ENCODE measurements around the gene ACSS3.

ACSS3 gene

DNA sequence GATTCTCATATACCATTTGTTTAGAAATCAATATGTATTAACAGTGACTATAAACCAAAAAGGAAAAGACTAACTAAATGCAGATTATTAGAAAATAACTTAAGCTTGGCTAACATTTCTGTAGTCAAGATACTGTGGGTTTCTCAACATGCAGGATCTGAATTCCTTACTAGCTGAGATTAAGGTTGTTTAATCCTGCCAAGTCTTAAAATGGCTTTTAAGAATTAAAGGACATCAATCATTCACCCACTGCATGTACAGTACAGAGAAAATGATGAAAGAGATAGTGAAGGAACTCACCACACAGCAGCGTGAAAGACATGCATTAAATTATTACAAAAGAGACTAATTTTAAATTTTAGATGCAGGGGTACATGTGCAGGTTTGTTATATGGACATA is 3.8 kb downstream of the ACSS3 start:
- Histone ChIP-seq H3K9me3 (ENCODE audit: control insufficient read depth, low read length) (no peaks in the 10 kb centered on the region), H3K27me3 (ENCODE audit: control insufficient read depth, insufficient read depth, low read length) (peaks cover 11% of the 10 kb centered on the region), H3K4me1 (ENCODE audit: control insufficient read depth, insufficient read depth, low read length) (no peaks in the 10 kb centered on the region), H3K9ac (ENCODE audit: low read length) (no peak overlapping the region), H3K4me3 (ENCODE audit: low read length) (no peak overlapping the region), H3K36me3 (ENCODE audit: control insufficient read depth, insufficient read depth, low read length) (no peaks in the 10 kb centered on the region)

DNA sequence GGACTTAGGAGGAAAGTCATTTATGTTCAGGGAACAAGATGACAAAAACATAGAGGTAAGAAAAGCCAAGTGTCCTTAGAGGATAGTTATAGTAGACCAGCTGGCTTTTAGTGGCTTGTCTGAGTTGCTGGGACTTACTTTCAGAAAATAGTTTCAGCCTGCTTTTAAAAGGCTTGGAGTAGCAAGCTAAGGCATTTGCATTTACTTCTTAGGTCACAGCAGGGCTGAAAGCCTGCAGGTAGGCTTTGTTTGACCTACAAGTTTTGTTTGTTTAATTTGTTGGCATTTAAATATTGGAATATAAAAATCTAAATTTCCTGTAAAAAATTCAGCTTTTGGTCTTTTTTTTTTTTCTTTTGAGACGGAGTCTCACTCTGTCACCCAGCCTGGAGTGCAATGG is 5.1 kb downstream of the ACSS3 start:
- H3K27me3 ChIP-seq (ENCODE audit: control insufficient read depth, insufficient read depth, low read length): peaks cover 6% of the 10 kb centered on the region
- no peaks in the 10 kb centered on the region for H3K9me3 ChIP-seq (ENCODE audit: control insufficient read depth, low read length)
- no peak overlapping the region for H3K9ac ChIP-seq (ENCODE audit: low read length)
- no peaks in the 10 kb centered on the region for H3K4me1 ChIP-seq (ENCODE audit: control insufficient read depth, insufficient read depth, low read length)
- H3K36me3 ChIP-seq (ENCODE audit: control insufficient read depth, insufficient read depth, low read length): no peaks in the 10 kb centered on the region
- H3K4me3 ChIP-seq (ENCODE audit: low read length): no peak overlapping the region

DNA sequence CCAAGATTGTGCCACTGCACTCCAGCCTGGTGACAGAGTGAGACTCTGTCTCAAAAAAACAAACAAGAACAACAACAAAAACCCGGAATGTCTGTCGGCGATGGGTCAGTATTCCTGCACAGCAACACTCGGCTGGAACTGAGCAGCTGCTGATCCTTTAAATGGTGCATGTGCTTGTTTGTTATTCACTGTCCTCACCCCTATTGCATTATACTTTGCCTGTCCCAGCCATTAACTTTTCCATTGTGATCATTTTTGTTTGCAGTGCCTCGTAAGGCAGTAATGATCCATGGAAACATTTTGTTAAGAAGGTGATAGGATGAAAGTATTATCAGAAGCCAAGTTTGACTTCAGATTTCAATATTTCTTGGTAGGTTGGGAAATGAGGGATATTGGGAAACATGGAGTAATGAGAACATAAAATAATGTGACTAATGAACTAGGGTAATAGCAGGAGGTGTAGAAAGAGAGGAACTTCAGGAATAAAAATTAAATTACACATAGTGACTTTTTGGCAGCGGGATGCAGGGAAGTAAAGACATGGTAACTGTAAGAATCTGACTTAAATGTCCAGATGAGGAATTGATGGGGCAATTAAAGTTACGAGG is 6.1 kb downstream of the ACSS3 start:
- H3K9me3 ChIP-seq (ENCODE audit: control insufficient read depth, low read length): no peaks in the 10 kb centered on the region
- no peaks in the 10 kb centered on the region for H3K27me3 ChIP-seq (ENCODE audit: control insufficient read depth, insufficient read depth, low read length)
- H3K36me3 ChIP-seq (ENCODE audit: control insufficient read depth, insufficient read depth, low read length): no peaks in the 10 kb centered on the region
- H3K4me1 ChIP-seq (ENCODE audit: control insufficient read depth, insufficient read depth, low read length): no peaks in the 10 kb centered on the region
- no peak overlapping the region for H3K9ac ChIP-seq (ENCODE audit: low read length)
- no peak overlapping the region for H3K4me3 ChIP-seq (ENCODE audit: low read length)

DNA sequence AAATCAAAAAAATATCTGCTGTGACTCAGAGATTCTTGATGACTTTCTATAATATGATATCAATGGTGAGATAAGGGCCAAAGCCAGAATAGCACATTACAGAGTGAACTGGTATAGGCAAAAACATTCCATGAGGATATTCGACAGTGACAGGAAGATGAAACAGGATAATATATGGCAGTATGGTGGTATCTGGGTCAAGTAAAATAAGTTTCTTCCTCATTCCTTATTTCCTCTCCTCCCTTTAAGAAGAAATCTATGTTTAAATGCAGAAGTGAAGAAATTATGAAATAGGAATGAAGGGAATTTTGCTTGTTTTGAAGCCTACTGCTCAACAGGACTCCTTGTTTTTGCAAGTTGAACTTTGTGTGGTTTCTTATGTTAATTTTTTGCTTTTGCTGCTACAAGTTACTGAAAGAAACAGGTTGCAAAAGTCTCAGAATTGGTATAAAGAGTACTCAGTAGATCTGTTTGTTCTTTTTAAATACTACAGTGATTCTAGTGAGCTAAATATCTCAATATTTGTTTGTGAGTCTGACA is 7.0 kb downstream of the ACSS3 start:
- Histone ChIP-seq H3K36me3 (ENCODE audit: control insufficient read depth, insufficient read depth, low read length) (no peaks in the 10 kb centered on the region), H3K4me3 (ENCODE audit: low read length) (no peak overlapping the region), H3K9ac (ENCODE audit: low read length) (no peak overlapping the region), H3K9me3 (ENCODE audit: control insufficient read depth, low read length) (no peaks in the 10 kb centered on the region), H3K27me3 (ENCODE audit: control insufficient read depth, insufficient read depth, low read length) (no peaks in the 10 kb centered on the region), H3K4me1 (ENCODE audit: control insufficient read depth, insufficient read depth, low read length) (no peaks in the 10 kb centered on the region)

DNA sequence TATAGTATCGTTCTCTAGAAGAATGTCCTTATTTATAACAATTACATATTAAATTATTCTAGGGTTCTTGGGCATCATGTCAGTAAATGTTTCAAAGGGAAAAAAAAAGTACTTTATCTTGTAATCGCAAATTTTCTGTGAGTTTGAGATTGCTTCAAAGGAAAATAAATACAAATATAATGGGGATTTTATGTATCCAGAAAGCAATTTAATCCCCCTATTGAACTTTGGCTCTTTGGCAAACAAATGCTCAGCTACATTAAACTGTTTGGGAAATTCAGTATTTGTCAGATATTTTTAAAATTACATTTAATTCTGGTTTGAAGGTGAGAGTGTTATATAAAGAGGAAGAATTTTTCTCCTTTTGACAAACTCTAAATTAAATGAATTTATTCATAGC is 8.0 kb downstream of the ACSS3 start:
- Histone ChIP-seq H3K9me3 (ENCODE audit: control insufficient read depth, low read length) (no peaks in the 10 kb centered on the region), H3K36me3 (ENCODE audit: control insufficient read depth, insufficient read depth, low read length) (no peaks in the 10 kb centered on the region), H3K4me1 (ENCODE audit: control insufficient read depth, insufficient read depth, low read length) (no peaks in the 10 kb centered on the region), H3K27me3 (ENCODE audit: control insufficient read depth, insufficient read depth, low read length) (no peaks in the 10 kb centered on the region), H3K9ac (ENCODE audit: low read length) (no peak overlapping the region), H3K4me3 (ENCODE audit: low read length) (no peak overlapping the region)

DNA sequence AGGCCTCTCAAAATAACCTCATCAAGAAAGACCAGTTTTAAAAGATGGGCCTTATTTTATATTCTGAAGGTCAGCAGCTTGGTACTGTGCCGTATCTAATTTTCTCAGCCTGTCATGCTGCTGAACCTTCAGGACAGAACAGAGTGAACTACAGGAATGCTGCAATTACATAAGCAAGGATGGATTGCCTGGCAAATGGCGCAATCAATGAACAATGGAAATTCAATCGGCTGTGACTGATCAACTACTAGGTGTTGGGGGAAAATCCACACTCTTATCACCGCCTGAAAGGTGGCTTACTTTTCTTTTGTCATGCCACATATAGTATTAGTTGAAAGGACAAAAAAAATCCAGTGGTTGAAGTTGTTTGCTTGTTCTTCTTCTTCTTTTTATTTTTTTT is 8.5 kb downstream of the ACSS3 start:
- H3K9ac ChIP-seq (ENCODE audit: low read length): no peak overlapping the region
- no peaks in the 10 kb centered on the region for H3K36me3 ChIP-seq (ENCODE audit: control insufficient read depth, insufficient read depth, low read length)
- H3K27me3 ChIP-seq (ENCODE audit: control insufficient read depth, insufficient read depth, low read length): no peaks in the 10 kb centered on the region
- no peaks in the 10 kb centered on the region for H3K4me1 ChIP-seq (ENCODE audit: control insufficient read depth, insufficient read depth, low read length)
- H3K9me3 ChIP-seq (ENCODE audit: control insufficient read depth, low read length): no peaks in the 10 kb centered on the region
- H3K4me3 ChIP-seq (ENCODE audit: low read length): no peak overlapping the region

DNA sequence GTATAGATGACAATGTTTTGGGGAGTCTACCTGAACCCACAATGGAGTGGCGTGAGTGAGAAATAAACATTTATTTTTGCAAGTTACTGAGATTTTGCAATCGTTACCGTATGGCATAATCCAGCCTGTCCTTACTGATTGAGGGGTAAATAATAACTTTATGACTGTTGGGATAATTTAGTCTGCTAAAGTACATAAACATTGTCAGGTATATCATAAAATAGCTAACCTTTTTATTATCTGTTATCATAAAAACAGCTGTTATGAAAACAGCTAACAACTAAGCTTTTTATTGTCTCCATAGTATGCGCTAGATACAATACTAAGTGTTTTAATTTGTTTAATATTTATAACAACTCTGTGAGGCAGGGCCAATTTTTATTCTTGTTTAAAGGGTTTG is 10.3 kb downstream of the ACSS3 start:
- Histone ChIP-seq H3K4me1 (ENCODE audit: control insufficient read depth, insufficient read depth, low read length) (no peaks in the 10 kb centered on the region), H3K36me3 (ENCODE audit: control insufficient read depth, insufficient read depth, low read length) (no peaks in the 10 kb centered on the region), H3K27me3 (ENCODE audit: control insufficient read depth, insufficient read depth, low read length) (no peaks in the 10 kb centered on the region), H3K9me3 (ENCODE audit: control insufficient read depth, low read length) (no peaks in the 10 kb centered on the region), H3K4me3 (ENCODE audit: low read length) (no peak overlapping the region), H3K9ac (ENCODE audit: low read length) (no peak overlapping the region)

DNA sequence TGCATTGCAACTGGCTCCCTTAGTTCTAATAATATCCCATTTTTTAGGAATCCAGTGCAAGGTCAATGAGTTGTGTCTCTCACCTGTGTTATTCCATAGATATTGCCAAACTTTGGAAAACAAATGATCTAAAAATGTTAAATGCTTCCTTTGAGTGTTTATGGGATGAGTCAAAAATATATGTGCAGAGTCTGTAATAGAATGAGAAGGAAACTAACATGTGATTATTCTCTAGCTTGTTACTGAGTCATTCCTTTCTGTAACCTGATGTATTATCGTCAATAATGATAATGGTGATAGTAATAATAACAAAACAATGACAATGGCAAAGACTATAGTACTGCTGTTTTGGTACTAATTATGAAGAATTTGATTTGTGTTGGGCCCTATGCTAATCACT is 11.5 kb downstream of the ACSS3 start:
- Histone ChIP-seq H3K9ac (ENCODE audit: low read length) (no peak overlapping the region), H3K9me3 (ENCODE audit: control insufficient read depth, low read length) (no peaks in the 10 kb centered on the region), H3K4me1 (ENCODE audit: control insufficient read depth, insufficient read depth, low read length) (no peaks in the 10 kb centered on the region), H3K36me3 (ENCODE audit: control insufficient read depth, insufficient read depth, low read length) (no peaks in the 10 kb centered on the region), H3K4me3 (ENCODE audit: low read length) (no peak overlapping the region), H3K27me3 (ENCODE audit: control insufficient read depth, insufficient read depth, low read length) (no peaks in the 10 kb centered on the region)

DNA sequence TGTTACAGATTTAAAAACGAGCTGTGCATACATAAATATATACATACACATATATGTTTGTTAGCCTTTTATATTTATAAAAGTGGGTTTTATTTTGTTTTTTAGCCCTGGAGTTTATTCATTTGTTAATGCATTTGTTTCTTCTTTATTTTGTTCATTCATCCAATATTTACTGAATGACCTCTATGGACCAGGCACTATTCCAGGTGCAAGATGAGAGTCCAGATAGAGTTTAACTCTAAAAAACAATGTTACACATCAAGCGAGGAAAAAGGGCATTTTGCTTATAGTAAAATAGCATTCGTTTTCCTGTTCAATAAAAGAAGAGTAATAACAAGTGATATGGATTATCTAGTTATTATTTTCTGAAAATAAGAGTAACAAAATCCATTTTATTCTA is 14.2 kb downstream of the ACSS3 start:
- Histone ChIP-seq H3K27me3 (ENCODE audit: control insufficient read depth, insufficient read depth, low read length) (no peaks in the 10 kb centered on the region), H3K4me3 (ENCODE audit: low read length) (no peak overlapping the region), H3K36me3 (ENCODE audit: control insufficient read depth, insufficient read depth, low read length) (no peaks in the 10 kb centered on the region), H3K4me1 (ENCODE audit: control insufficient read depth, insufficient read depth, low read length) (no peaks in the 10 kb centered on the region), H3K9me3 (ENCODE audit: control insufficient read depth, low read length) (no peaks in the 10 kb centered on the region), H3K9ac (ENCODE audit: low read length) (no peak overlapping the region)

DNA sequence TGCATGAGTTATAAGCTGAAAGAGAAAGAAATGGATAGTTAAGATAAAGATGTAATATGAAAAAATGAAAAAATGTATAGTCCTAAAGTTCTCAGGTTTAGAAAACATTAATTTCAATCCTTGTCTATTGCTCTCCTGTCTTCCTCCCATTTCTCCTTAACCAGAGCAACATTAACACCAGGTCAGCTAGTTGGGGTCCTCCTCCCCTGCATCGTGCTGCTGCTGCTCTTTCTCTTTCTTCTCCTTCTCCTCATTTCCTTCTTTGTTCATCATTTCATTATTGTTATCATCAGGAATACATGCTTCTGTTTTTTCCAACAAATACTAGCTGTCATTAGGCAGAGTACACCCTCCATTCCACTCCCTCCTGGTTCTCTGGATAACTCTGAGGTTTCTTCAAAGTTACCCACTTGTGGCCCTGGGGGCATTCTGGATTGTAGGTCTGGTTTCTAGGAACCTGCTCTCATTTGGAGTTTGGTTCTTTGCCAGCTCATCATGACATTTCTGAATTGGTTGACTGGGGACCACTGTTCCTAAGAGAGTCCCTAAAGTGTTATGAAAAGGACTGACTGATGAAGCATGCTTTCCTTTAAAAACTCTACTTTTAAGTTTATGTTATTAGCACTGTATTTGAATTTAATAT is 17.0 kb downstream of the ACSS3 start:
- Histone ChIP-seq H3K27me3 (ENCODE audit: control insufficient read depth, insufficient read depth, low read length) (no peaks in the 10 kb centered on the region), H3K36me3 (ENCODE audit: control insufficient read depth, insufficient read depth, low read length) (no peaks in the 10 kb centered on the region), H3K4me1 (ENCODE audit: control insufficient read depth, insufficient read depth, low read length) (no peaks in the 10 kb centered on the region), H3K9ac (ENCODE audit: low read length) (no peak overlapping the region), H3K4me3 (ENCODE audit: low read length) (no peak overlapping the region), H3K9me3 (ENCODE audit: control insufficient read depth, low read length) (no peaks in the 10 kb centered on the region)

DNA sequence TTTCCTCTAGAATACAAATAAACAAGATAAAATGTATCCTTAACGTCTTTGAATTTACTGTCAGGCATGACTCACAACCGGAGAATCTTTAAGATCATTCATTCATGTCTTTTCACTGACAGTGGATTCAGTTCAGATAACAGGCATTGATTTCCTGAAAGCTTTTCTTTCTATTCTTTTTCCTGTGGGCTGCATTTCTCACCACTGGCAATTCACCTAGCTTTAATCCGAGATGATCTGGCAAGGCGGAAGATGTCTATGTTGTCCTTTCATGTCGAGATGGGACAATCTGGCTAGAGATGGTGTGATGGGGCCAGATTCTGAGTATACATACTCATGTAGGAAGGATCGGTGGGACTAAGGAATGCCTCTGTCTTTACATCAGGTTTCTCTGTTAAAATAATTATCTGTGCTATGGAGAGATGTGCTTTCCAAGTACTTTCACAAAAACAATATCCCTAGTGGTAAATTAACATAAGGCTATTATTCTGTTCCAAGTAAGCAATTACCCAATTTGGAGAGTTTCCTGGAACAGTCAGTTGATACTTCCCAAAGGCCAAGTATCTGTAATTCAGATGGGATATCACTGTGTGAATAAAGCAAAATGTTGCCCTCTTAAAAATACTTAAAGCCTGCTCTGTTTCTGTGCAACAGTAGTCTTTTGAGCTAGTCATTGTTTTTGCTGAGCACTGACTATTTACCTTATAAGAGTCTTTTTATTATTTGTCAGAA is 17.8 kb downstream of the ACSS3 start:
- Histone ChIP-seq H3K9ac (ENCODE audit: low read length) (no peak overlapping the region), H3K27me3 (ENCODE audit: control insufficient read depth, insufficient read depth, low read length) (no peaks in the 10 kb centered on the region), H3K9me3 (ENCODE audit: control insufficient read depth, low read length) (no peaks in the 10 kb centered on the region), H3K4me3 (ENCODE audit: low read length) (no peak overlapping the region), H3K36me3 (ENCODE audit: control insufficient read depth, insufficient read depth, low read length) (no peaks in the 10 kb centered on the region), H3K4me1 (ENCODE audit: control insufficient read depth, insufficient read depth, low read length) (no peaks in the 10 kb centered on the region)

DNA sequence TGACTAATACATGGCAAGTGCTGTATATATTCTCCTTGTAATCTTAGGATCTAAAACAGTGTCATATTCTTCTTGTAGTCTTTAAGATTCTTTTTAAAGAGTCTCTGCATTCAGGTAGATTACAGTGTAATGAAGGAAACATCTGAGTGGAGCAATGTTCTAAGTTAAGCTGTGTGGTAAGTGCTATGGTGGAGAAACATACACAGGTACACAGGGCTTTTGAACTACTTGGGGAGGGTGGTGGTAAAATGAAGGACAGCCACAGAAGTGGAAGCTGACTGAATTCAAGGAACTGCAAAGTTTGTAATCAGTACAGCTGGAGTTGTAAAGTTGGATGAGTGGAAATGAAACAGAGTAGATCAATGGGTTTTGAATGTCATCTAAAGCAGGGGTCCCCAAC is 27.8 kb downstream of the ACSS3 start:
- Histone ChIP-seq H3K27me3 (ENCODE audit: control insufficient read depth, insufficient read depth, low read length) (no peaks in the 10 kb centered on the region), H3K9ac (ENCODE audit: low read length) (no peak overlapping the region), H3K36me3 (ENCODE audit: control insufficient read depth, insufficient read depth, low read length) (no peaks in the 10 kb centered on the region), H3K4me3 (ENCODE audit: low read length) (no peak overlapping the region), H3K9me3 (ENCODE audit: control insufficient read depth, low read length) (no peaks in the 10 kb centered on the region), H3K4me1 (ENCODE audit: control insufficient read depth, insufficient read depth, low read length) (no peaks in the 10 kb centered on the region)
